Measurements from ENCODE around the gene PRXL2B.

Gene PRXL2B

GRCh38 chr1:2598329-2598931, 11.9 kb downstream of the PRXL2B start:
- no peak overlapping the region for H3K4me3 ChIP-seq (ENCODE audit: low read depth, low read length)
- no peak for DNase-seq (ENCODE audit: low read depth)
- TF ChIP-seq CTCF (IDR thresholded peaks at IDR 0.05; ENCODE audit: low read depth, low read length, missing control alignments), result peak; percentile 23

DNA sequence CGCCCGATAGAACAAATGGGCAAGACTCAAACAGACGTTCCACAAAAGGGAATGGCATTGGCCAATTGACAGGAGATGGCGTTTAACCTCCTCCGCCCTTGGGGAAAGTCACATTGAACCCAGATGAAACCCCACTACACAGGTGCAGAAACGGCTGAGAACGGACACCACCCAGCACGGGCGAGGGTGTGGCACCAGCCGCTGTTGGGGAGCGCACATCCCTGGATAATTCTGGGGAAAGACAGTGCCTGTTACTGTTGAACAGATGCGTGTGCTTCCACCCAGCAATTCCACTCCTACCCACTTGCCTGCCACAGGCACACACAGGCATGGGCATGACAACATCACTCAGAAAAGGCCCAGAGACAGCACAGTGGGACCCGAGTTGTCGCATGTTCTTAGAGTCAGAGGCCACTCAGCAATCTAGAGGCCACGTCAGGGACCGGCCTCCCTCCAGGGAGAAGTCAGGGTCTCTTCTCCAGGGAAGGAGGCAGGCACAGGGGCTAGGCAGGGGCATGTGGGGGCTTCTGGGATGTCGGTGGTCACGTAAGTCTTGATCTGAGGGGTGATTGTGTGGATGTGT, 15.2 kb downstream of the PRXL2B start:
- TF ChIP-seq CTCF (IDR thresholded peaks at IDR 0.05; ENCODE audit: low read depth, low read length, missing control alignments), result no peak
- no peak overlapping the region for H3K4me3 ChIP-seq (ENCODE audit: low read depth, low read length)
- no peak for DNase-seq (ENCODE audit: low read depth)

- DNase-seq (ENCODE audit: low read depth), result no peak
- TF ChIP-seq CTCF (IDR thresholded peaks at IDR 0.05; ENCODE audit: low read depth, low read length, missing control alignments), result no peak
- H3K4me3 ChIP-seq (ENCODE audit: low read depth, low read length), result no peak overlapping the region
Observed at GRCh38 chr1:2602311-2602835, 15.8 kb downstream of the PRXL2B start.

- no peak overlapping the region for H3K4me3 ChIP-seq (ENCODE audit: low read depth, low read length)
- DNase-seq (ENCODE audit: low read depth), result no peak
- no peak for TF ChIP-seq CTCF (IDR thresholded peaks at IDR 0.05; ENCODE audit: low read depth, low read length, missing control alignments)
Observed at GRCh38 chr1:2602866-2603520, 16.4 kb downstream of the PRXL2B start.

DNA sequence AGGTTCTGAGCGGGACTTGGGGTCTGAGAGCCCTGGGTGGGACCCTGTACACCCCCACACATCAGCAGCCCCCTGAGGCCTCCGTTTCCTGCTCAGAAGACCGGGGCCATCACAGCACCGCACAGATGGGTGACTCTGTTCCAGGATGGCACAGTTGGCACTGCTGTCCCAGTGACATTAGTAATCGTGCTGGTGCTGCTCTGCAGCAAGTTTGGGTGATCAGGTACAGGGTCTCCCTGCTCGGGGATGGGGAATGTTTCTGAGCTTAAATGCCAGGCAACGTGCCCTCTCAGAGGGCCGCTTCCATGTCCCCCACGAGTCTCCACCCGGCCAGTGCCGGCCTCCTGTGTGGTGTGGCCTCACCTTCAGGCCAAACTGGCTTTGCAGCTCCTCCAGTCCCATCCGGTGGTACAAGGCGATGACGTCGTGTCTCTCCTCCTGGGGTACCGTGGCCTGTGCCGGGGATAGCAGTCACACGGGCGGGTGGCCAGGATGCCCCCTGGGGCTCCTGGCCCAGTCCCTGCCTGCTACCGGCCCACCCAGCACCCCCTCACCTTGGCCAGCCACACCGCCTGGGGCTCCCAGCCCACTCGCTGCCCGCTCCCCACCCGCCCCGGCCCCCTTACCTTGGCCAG, 17.1 kb downstream of the PRXL2B start:
- no peak overlapping the region for H3K4me3 ChIP-seq (ENCODE audit: low read depth, low read length)
- TF ChIP-seq CTCF (IDR thresholded peaks at IDR 0.05; ENCODE audit: low read depth, low read length, missing control alignments), result no peak
- no peak for DNase-seq (ENCODE audit: low read depth)

DNA sequence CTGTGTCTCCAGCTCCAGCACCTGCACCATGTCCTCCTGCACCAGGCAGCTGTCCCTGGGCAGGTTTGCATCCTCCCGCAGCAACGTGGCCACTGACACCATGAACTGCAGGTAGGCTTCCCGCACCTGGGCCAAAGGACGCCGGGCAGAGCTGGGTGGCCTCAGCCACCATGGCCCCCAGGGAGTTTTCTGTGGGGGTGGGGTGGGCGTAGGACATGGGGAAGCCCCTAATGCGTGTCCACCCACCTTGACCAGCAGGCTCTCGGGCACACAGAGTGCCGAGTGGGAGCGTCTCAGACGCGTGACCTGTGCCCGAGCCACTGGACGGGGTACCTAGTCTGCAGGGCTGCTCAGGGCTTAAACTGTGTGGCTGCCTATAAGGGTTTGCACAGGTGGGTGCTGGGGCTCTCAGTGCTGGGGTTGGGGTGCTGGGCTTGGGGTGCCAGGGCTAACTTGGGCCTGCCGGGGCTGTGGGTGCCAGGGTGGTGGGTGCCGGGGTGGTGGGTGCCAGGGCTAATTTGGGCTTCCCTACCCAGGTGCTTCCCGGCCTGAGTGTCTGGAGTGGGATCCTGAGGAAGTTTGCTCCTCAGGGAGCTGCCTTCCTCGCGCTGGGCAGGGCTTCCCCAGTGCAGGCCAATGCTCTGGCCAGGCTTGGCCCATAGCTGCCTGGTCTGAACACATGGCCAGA, 17.7 kb downstream of the PRXL2B start:
- no peak overlapping the region for H3K4me3 ChIP-seq (ENCODE audit: low read depth, low read length)
- DNase-seq (ENCODE audit: low read depth), result no peak
- no peak for TF ChIP-seq CTCF (IDR thresholded peaks at IDR 0.05; ENCODE audit: low read depth, low read length, missing control alignments)
